ENCODE measurements around the gene PLA2R1. TPM values are rescaled to one million over a fixed set of nuclear protein-coding genes. Genes with fewer than 3 reads are reported as not detected.

Gene PLA2R1
- total RNA-seq, 1 donor from 2014 or later = 0.34 TPM

DNA sequence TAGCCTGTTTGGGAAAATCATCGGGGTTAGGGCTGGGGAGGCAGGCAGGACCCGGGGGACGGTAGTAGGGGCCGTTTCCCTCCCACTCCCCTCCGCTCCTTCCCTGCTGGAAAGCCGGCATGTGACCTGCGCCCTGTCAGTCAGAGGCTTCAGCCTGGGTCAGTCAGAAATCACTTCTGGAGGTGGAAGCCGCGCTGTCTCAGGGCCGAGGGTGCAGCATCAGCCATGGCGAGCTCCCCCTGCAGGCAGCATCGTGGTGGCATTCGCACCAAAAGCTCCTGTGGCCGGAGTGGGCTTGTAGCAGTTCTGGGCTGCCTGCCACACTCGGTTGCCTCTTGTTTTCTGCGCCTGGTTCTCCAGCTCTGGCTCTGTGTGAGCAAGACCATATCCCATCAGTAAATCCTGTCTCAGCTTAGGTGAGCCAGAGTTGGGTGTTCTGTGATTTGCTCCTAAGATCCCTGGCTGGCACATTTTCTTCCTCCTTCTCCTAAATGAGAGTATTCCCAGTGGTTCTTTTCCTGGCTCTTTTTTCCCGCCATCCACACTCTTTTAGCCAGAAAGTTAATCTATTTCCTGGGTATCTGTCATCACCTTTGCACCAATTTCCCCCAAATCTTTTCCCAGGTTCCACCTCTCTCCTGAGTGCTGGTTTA lies 140.5 kb downstream of the PLA2R1 start:
- H3K27me3 Mint-ChIP-seq (ENCODE audit: unreplicated experiment) = peaks cover 1% of the 10 kb centered on the region
- peak; percentile 74 for TF ChIP-seq CTCF (IDR thresholded peaks at IDR 0.05; ENCODE audit: partially characterized antibody, unreplicated experiment)
- peaks cover 11% of the 10 kb centered on the region for H3K4me1 Mint-ChIP-seq (ENCODE audit: low read depth, unreplicated experiment)
- H3K36me3 Mint-ChIP-seq (ENCODE audit: unreplicated experiment) = no peaks in the 10 kb centered on the region
- H3K4me3 Mint-ChIP-seq (ENCODE audit: unreplicated experiment) = no peak overlapping the region
- H3K9me3 Mint-ChIP-seq (ENCODE audit: unreplicated experiment) = peaks cover 3% of the 10 kb centered on the region
- peak overlapping the region; percentile 1 for H3K27ac Mint-ChIP-seq (ENCODE audit: unreplicated experiment)
- DNase-seq = peak; percentile 94

GRCh38 chr2:159916511-159916910 lies 145.9 kb downstream of the PLA2R1 start:
- peaks cover 3% of the 10 kb centered on the region for H3K9me3 Mint-ChIP-seq (ENCODE audit: unreplicated experiment)
- no peak for TF ChIP-seq CTCF (IDR thresholded peaks at IDR 0.05; ENCODE audit: partially characterized antibody, unreplicated experiment)
- H3K4me1 Mint-ChIP-seq (ENCODE audit: low read depth, unreplicated experiment) = peaks cover 11% of the 10 kb centered on the region
- no peak for DNase-seq
- peaks cover 1% of the 10 kb centered on the region for H3K27me3 Mint-ChIP-seq (ENCODE audit: unreplicated experiment)
- no peak overlapping the region for H3K27ac Mint-ChIP-seq (ENCODE audit: unreplicated experiment)
- H3K4me3 Mint-ChIP-seq (ENCODE audit: unreplicated experiment) = no peak overlapping the region
- no peaks in the 10 kb centered on the region for H3K36me3 Mint-ChIP-seq (ENCODE audit: unreplicated experiment)

DNA sequence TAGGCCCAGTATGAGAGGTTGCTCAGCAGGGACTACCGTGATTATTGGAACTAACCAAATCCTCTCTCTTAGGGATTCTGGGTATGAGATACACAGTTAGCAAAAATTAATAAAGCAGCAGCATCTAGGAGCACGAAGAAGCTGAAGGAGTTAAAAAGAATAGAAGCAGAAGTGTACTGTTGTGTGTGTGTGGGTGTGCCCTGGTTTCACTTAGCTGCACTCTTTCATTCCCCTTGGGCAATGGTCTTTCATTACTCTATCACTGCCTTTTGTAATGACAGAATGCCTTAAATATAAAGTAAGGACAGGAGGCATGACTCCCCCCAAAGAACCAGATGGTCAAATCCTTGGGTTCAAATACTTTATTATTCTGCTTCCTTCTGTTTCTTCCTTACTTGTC lies 148.5 kb downstream of the PLA2R1 start:
- TF ChIP-seq CTCF (IDR thresholded peaks at IDR 0.05; ENCODE audit: partially characterized antibody, unreplicated experiment) = no peak
- Mint-ChIP-seq H3K4me1 (ENCODE audit: low read depth, unreplicated experiment) (peaks cover 6% of the 10 kb centered on the region), H3K36me3 (ENCODE audit: unreplicated experiment) (no peaks in the 10 kb centered on the region)

GRCh38 chr2:159912580-159912979 lies 149.8 kb downstream of the PLA2R1 start:
- no peak for TF ChIP-seq CTCF (IDR thresholded peaks at IDR 0.05; ENCODE audit: partially characterized antibody, unreplicated experiment)
- H3K4me3 Mint-ChIP-seq (ENCODE audit: unreplicated experiment) = no peak overlapping the region
- H3K27ac Mint-ChIP-seq (ENCODE audit: unreplicated experiment) = no peak overlapping the region
- no peaks in the 10 kb centered on the region for H3K9me3 Mint-ChIP-seq (ENCODE audit: unreplicated experiment)
- peaks cover 1% of the 10 kb centered on the region for H3K4me1 Mint-ChIP-seq (ENCODE audit: low read depth, unreplicated experiment)
- no peak for DNase-seq
- H3K36me3 Mint-ChIP-seq (ENCODE audit: unreplicated experiment) = peaks cover 4% of the 10 kb centered on the region
- H3K27me3 Mint-ChIP-seq (ENCODE audit: unreplicated experiment) = peaks cover 1% of the 10 kb centered on the region

More for the DNA sequence above, 148.5 kb downstream of the PLA2R1 start:
- Mint-ChIP-seq H3K4me3 (ENCODE audit: unreplicated experiment) (no peak overlapping the region), H3K9me3 (ENCODE audit: unreplicated experiment) (no peaks in the 10 kb centered on the region), H3K27ac (ENCODE audit: unreplicated experiment) (no peak overlapping the region), H3K27me3 (ENCODE audit: unreplicated experiment) (peaks cover 1% of the 10 kb centered on the region)
- no peak for DNase-seq

GRCh38 chr2:159910951-159911350 lies 151.5 kb downstream of the PLA2R1 start:
- Mint-ChIP-seq H3K4me3 (ENCODE audit: unreplicated experiment) (no peak overlapping the region), H3K9me3 (ENCODE audit: unreplicated experiment) (no peaks in the 10 kb centered on the region), H3K4me1 (ENCODE audit: low read depth, unreplicated experiment) (peaks cover 1% of the 10 kb centered on the region), H3K27me3 (ENCODE audit: unreplicated experiment) (peaks cover 1% of the 10 kb centered on the region), H3K36me3 (ENCODE audit: unreplicated experiment) (peaks cover 7% of the 10 kb centered on the region), H3K27ac (ENCODE audit: unreplicated experiment) (no peak overlapping the region)
- no peak for TF ChIP-seq CTCF (IDR thresholded peaks at IDR 0.05; ENCODE audit: partially characterized antibody, unreplicated experiment)
- no peak for DNase-seq
